ENCODE measurements around the gene UCHL5.
A peak's percentile ranks its signal among the peaks of the same experiment; 100 is the strongest.

UCHL5 gene

GRCh38 chr1:193059282-193060114 is at the start of gene UCHL5, which contains the start of gene RO60:
Gene UCHL5 (minus strand): TSS chr1:193059360. CDS start chr1:193059260, 100 bp downstream.
Gene RO60 (plus strand): TSS chr1:193059612. CDS start chr1:193069055, 9,443 bp downstream.
- DNase-seq = peak; percentile 92

- no peak for DNase-seq
These were observed 49.3 kb upstream of the UCHL5 start for GRCh38 chr1:193108471-193108870.

- DNase-seq = no peak
These were observed 46.6 kb upstream of the UCHL5 start for GRCh38 chr1:193105821-193106177.

- peak; percentile 51 for DNase-seq
These were observed 46.0 kb upstream of the UCHL5 start, which contains the start of gene GLRX2 for GRCh38 chr1:193104907-193105820. Gene GLRX2 (minus strand): TSS chr1:193105414. CDS start chr1:193105382, 32 bp downstream.

- DNase-seq = peak; percentile 48
These were observed 45.3 kb upstream of the UCHL5 start for GRCh38 chr1:193104502-193104906.

GRCh38 chr1:193103759-193104501 is 44.8 kb upstream of the UCHL5 start:
- no peak for DNase-seq

- DNase-seq = no peak
These were observed 43.5 kb upstream of the UCHL5 start for GRCh38 chr1:193102662-193103061.

- no peak for DNase-seq
These were observed 35.0 kb upstream of the UCHL5 start for GRCh38 chr1:193094112-193094511.

- DNase-seq = no peak
These were observed 31.7 kb upstream of the UCHL5 start for GRCh38 chr1:193090865-193091264.

GRCh38 chr1:193087893-193088292 is 28.7 kb upstream of the UCHL5 start:
- no peak for DNase-seq

- no peak for DNase-seq
These were observed 27.2 kb upstream of the UCHL5 start for GRCh38 chr1:193086342-193086741.

- no peak for DNase-seq
These were observed 26.1 kb upstream of the UCHL5 start for GRCh38 chr1:193085263-193085662.

GRCh38 chr1:193083365-193084088 is 24.4 kb upstream of the UCHL5 start:
- no peak for DNase-seq

GRCh38 chr1:193079187-193079586 is 20.0 kb upstream of the UCHL5 start:
- DNase-seq = no peak

- no peak for DNase-seq
These were observed 18.8 kb upstream of the UCHL5 start for GRCh38 chr1:193077991-193078390.

GRCh38 chr1:193070942-193071341 is 11.8 kb upstream of the UCHL5 start:
- no peak for DNase-seq

GRCh38 chr1:193070386-193070753 is 11.2 kb upstream of the UCHL5 start:
- DNase-seq = no peak

- no peak for DNase-seq
These were observed 10.7 kb upstream of the UCHL5 start for GRCh38 chr1:193069748-193070385.

- no peak for DNase-seq
These were observed 8.9 kb upstream of the UCHL5 start for GRCh38 chr1:193068013-193068412.

GRCh38 chr1:193066606-193067005 is 7.4 kb upstream of the UCHL5 start:
- DNase-seq = no peak

- no peak for DNase-seq
These were observed 6.8 kb upstream of the UCHL5 start for GRCh38 chr1:193065954-193066353.

All from NCI-H748 treated with DMSO at 0.1 percent for 48 hours (cell line).